Germinal center (tissue), 1 donor: Measurements from ENCODE around the gene ASB15.

Source experiments
- DNase-seq: peaks from one replicate; pipeline ENCODE4 v3.0.0; 2012; ENCODE audit warnings: mixed read lengths, low spot score

ASB15 gene

DNA sequence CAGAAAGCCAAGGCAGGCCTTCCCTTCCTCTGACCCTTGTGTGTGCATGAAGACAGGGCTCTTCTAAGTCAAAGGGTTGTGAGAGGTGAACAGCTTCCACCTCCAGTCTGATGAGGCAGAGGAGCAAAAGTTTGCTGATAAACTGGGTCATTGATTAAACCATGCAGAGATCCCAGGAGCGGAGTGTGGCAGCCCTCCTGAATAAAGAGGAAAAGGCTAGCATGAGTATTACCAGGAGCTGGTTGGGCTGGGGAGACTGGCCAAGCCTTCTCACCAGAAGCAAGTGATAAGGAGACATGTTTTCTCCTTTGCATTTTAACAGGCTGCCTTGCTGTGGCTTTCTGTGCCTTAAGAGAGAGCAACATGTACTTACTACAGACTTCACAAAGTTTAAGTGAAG is 64.3 kb downstream of the ASB15 start:
- no peak for DNase-seq

- DNase-seq, result no peak
Observed at GRCh38 chr7:123666492-123666891, 64.9 kb downstream of the ASB15 start.

GRCh38 chr7:123669485-123669884 is 67.9 kb downstream of the ASB15 start:
- DNase-seq, result no peak

GRCh38 chr7:123673137-123673732 is 71.6 kb downstream of the ASB15 start:
- no peak for DNase-seq

DNA sequence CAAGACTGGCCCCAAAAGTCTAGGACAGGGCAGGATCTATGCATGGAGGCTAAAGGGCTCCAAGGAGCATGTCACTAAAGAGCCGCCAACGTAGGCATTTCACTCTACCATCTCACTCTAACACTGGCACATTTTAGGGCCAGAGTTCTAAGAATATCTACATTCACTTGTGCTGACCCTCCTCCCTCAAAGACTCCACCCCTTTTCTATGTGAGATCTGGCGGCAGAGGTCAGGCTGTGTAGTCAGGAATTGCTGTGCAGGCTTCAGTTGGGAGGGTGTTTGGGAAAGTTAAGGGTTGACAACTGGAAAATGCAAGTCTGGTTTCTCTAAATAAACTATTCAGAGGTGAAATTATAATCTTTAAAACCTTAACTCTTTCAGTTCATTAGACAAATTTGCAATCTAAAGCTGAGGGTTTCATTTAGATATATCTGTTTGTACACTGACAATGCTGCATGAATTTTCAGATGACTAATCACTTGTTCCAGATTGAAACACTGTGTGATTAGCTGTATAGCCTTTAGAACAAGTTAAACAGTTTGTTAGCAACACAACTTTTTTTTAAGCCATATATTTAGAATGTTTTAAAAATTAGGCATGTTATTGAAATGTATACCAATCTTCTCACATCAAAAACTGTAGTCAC is 72.3 kb downstream of the ASB15 start:
- DNase-seq, result no peak

GRCh38 chr7:123674399-123675180 is 73.0 kb downstream of the ASB15 start:
- DNase-seq, result no peak

GRCh38 chr7:123675181-123675473 is 73.5 kb downstream of the ASB15 start:
- no peak for DNase-seq

GRCh38 chr7:123677061-123677715 is 75.6 kb downstream of the ASB15 start:
- DNase-seq, result no peak

DNA sequence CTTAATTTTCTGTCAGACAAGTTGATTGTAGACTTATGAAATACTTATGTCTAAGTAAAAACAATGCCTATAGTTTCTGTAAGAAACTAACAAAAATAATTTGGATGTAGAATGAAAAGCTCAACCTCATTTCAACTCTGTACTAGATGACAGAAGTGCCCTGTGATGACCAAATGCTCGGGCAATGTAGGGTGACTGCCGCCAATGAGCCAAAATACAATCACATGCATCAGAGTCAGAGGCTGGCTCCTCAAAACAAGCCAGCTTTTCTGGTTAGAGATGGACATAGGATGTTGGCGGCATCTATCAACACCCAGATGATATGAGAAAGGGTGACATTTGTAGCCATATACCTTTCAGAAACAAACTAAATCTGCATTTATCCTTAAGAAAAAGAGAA is 78.0 kb downstream of the ASB15 start:
- DNase-seq, result no peak

DNA sequence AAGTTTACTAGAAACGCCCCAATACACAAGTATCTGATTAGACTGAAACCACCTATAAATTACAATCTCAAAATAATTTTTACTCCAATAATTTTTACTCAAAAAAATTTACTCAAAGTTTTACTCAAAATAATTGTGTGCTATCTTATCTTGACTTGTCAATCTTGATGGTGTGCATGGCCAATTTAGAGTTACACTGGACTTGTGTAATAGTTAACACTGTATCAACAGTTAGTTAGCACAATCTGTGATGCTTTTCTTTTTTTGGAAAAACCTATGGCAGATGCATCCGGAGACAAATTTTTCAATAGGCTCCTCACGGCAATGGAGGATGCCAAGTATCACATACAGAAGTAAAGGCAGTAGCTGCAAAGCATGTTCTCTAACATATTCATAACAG is 79.0 kb downstream of the ASB15 start:
- no peak for DNase-seq

DNA sequence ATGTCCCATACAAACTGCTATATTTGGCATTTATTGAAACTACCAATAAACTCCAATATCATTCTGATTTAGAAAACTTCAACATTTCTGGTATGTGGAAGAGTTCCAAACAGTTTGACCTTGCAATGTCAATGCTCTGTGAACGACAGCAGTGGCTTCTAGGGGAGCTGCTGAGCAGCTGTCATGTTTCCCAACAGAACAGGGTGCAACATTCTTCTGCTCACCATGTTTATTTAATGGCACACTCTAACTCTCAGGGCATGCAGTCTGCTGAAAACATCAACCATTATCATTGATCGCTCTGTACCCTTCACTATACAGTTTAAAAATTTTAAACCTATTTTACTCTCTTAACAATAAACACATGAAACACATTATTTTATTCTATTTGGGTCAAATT is 79.9 kb downstream of the ASB15 start:
- no peak for DNase-seq

DNA sequence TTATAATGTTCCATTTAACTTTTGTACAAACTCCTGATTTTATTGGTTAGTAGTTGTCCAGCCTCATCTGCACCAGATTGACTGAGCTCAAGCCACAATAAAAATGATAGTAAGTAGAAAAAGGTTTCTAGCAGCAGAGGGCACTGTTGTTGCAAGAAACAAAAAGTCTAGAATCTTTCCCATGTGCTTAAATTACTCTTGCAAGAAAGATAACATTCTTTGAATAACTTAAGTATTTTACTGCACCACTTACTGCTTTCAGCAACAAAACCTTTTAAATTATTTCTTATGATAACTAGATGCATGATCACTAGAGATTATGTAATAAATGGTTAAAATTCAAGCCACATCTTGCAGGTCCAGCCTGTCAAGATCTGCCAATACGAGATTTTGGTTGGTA is 81.1 kb downstream of the ASB15 start:
- DNase-seq, result peak; percentile 16

DNA sequence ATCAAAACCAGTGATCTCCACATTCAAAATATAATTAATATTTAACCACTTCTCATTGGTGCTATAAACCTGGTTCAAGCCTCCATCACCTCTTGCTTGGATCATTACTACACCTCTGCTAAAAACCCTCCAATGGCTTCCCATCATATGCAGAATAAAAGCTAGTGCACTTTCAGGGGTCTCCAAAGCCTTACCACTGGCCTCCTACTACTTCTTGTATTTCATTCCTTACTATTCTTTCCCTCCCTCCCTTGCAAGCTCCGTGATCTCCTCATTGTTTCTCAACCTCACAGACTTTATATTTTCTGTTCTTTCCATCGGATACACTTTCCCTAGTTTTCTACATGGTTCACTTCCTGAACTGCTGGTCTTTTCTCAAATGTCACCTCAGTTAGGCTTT is 85.5 kb downstream of the ASB15 start:
- DNase-seq, result no peak

DNA sequence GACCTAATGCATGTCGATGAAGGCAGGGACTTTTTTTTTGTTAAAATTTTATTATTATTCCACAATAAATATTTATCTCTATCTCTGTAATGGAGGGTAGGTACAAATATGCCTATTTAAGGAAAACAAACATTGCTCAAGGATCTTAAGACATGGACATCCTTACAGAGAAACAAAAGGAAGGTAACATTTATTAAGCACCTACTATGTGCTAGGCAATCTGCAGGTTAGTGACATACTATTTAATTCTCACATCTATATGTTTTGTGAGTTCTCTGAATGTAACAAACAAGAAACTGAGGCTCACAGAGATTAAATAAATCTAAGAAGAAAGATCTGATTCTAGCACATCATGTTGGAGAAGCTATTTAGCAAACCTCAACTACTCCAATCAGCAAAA is 86.1 kb downstream of the ASB15 start:
- no peak for DNase-seq
